Ectodermal cell (in vitro differentiated cells): ENCODE measurements around the gene TECPR2. TPM values are rescaled to one million over a fixed set of nuclear protein-coding genes. Genes with fewer than 3 reads are reported as not detected.

Experiments used
- H3K27ac ChIP-seq: 2 replicates; pipeline ENCODE4 v1.7.0; 2013; ENCODE audit warnings: mild to moderate bottlenecking, low read depth, low read length; ENCODE audit not compliant: insufficient read depth, poor library complexity, severe bottlenecking
- H3K27me3 ChIP-seq: 2 replicates; pipeline ENCODE4 v1.7.0; 2013; ENCODE audit warnings: mild to moderate bottlenecking, low read length; ENCODE audit not compliant: insufficient read depth, control insufficient read depth, poor library complexity, severe bottlenecking
- H3K36me3 ChIP-seq: one replicate; pipeline ENCODE4 v1.7.0; 2013; ENCODE audit warnings: low read length; ENCODE audit not compliant: control insufficient read depth, insufficient read depth
- H3K4me1 ChIP-seq: one replicate; pipeline ENCODE4 v1.7.0; 2013; ENCODE audit warnings: low read length; ENCODE audit not compliant: control insufficient read depth, insufficient read depth
- H3K4me3 ChIP-seq: 2 replicates; pipeline ENCODE4 v1.7.0; 2013; ENCODE audit warnings: low read depth, low read length, control low read depth; ENCODE audit not compliant: insufficient read depth
- H3K9me3 ChIP-seq: 2 replicates; pipeline ENCODE4 v1.7.0; 2013; ENCODE audit warnings: mild to moderate bottlenecking, low read length, moderate library complexity; ENCODE audit not compliant: control insufficient read depth
- WGBS, 2 experiments: methylation state at CpG; one replicate each; pipeline ENCODE4 v1.1.7; 2013; ENCODE audit warnings: missing lambda C conversion rate in 2 of 2; 5-methylcytosine and 5-hydroxymethylcytosine counted together
- polyA plus RNA-seq, 4 experiments: library from polyadenylated mRNA; stranded (reverse); fragments of 50-300 nt; gene quantifications; one replicate each; pipeline ENCODE4 v1.2.3, GENCODE V29; 2013

TECPR2 gene
- 14.3 TPM for polyA plus RNA-seq (2013, experiment 1 of 4)
- polyA plus RNA-seq (2013, experiment 2 of 4), result 16.1 TPM
- 12.4 TPM for polyA plus RNA-seq (2013, experiment 3 of 4)
- 10.6 TPM for polyA plus RNA-seq (2013, experiment 4 of 4)

GRCh38 chr14:102362545-102363181 is at the start of gene TECPR2, which contains the start of gene CINP:
Gene TECPR2, plus strand, starts transcription at chr14:102362941. Its CDS starts 13,781 bp downstream, at chr14:102376722.
Gene CINP, minus strand, starts transcription at chr14:102362890. Its CDS starts 39 bp downstream, at chr14:102362851.
- Histone ChIP-seq H3K9me3 (no peaks in the 10 kb centered on the region), H3K36me3 (no peaks in the 10 kb centered on the region), H3K27ac (no peak within 1 kb of the TSS), H3K4me1 (peaks cover 13% of the 10 kb centered on the region), H3K27me3 (no peaks in the 10 kb centered on the region), H3K4me3 (peak within 1 kb of the TSS; percentile 60)
- 0% methylated on average over 58 of the region's 58 CpGs for WGBS, 2 experiments

- peak overlapping the region; percentile 46 for H3K4me3 ChIP-seq
- H3K4me1 ChIP-seq, result no peaks in the 10 kb centered on the region
- no peaks in the 10 kb centered on the region for H3K36me3 ChIP-seq
- WGBS, 2 experiments, result 11 to 12% methylated on average over 52 of the region's 52 CpGs
- no peak overlapping the region for H3K27ac ChIP-seq
- H3K9me3 ChIP-seq, result no peaks in the 10 kb centered on the region
- peaks cover 13% of the 10 kb centered on the region for H3K27me3 ChIP-seq
Observed at GRCh38 chr14:102314242-102315011, 48.3 kb upstream of the TECPR2 start.

- no peak overlapping the region for H3K27ac ChIP-seq
- H3K27me3 ChIP-seq, result peaks cover 13% of the 10 kb centered on the region
- WGBS, 2 experiments, result 82 to 84% methylated on average over 6 of the region's 6 CpGs
- no peaks in the 10 kb centered on the region for H3K9me3 ChIP-seq
- H3K4me1 ChIP-seq, result no peaks in the 10 kb centered on the region
- no peaks in the 10 kb centered on the region for H3K36me3 ChIP-seq
- H3K4me3 ChIP-seq, result no peak overlapping the region
Observed at GRCh38 chr14:102315121-102315520, 47.6 kb upstream of the TECPR2 start.

GRCh38 chr14:102316338-102316742 is 46.4 kb upstream of the TECPR2 start:
- Histone ChIP-seq H3K27me3 (peaks cover 13% of the 10 kb centered on the region), H3K36me3 (no peaks in the 10 kb centered on the region), H3K4me3 (peak overlapping the region; percentile 69), H3K27ac (peak overlapping the region; percentile 87), H3K9me3 (no peaks in the 10 kb centered on the region), H3K4me1 (no peaks in the 10 kb centered on the region)
- WGBS, 2 experiments, result 24 to 25% methylated on average over 10 of the region's 10 CpGs

- no peaks in the 10 kb centered on the region for H3K36me3 ChIP-seq
- H3K4me3 ChIP-seq, result peak overlapping the region; percentile 69
- H3K4me1 ChIP-seq, result no peaks in the 10 kb centered on the region
- no peaks in the 10 kb centered on the region for H3K9me3 ChIP-seq
- peaks cover 13% of the 10 kb centered on the region for H3K27me3 ChIP-seq
- WGBS, 2 experiments, result 1% methylated on average over 54 of the region's 54 CpGs
- peak overlapping the region; percentile 87 for H3K27ac ChIP-seq
Observed at GRCh38 chr14:102316743-102317563, 45.8 kb upstream of the TECPR2 start.

GRCh38 chr14:102317564-102318248 is 45.0 kb upstream of the TECPR2 start:
- Histone ChIP-seq H3K9me3 (no peaks in the 10 kb centered on the region), H3K4me1 (no peaks in the 10 kb centered on the region), H3K27ac (peak overlapping the region; percentile 38), H3K36me3 (no peaks in the 10 kb centered on the region), H3K27me3 (peaks cover 13% of the 10 kb centered on the region), H3K4me3 (peak overlapping the region; percentile 69)
- 71 to 77% methylated on average over 12 of the region's 12 CpGs for WGBS, 2 experiments

- Histone ChIP-seq H3K9me3 (no peaks in the 10 kb centered on the region), H3K36me3 (no peaks in the 10 kb centered on the region), H3K4me3 (peak overlapping the region; percentile 85), H3K4me1 (no peaks in the 10 kb centered on the region), H3K27ac (no peak overlapping the region), H3K27me3 (peaks cover 13% of the 10 kb centered on the region)
- WGBS, 2 experiments, result 91 to 92% methylated on average over 13 to 15 of the region's 15 CpGs
Observed at GRCh38 chr14:102318781-102319276, 43.9 kb upstream of the TECPR2 start.

GRCh38 chr14:102319351-102320032 is 43.2 kb upstream of the TECPR2 start, which contains the start of gene ZNF839:
Gene ZNF839, plus strand, starts transcription at chr14:102319746. Its CDS starts 20 bp downstream, at chr14:102319766.
- H3K9me3 ChIP-seq, result no peaks in the 10 kb centered on the region
- peaks cover 10% of the 10 kb centered on the region for H3K27me3 ChIP-seq
- WGBS, 2 experiments, result 1% methylated on average over 71 of the region's 71 CpGs
- H3K27ac ChIP-seq, result no peak within 1 kb of the TSS
- peak within 1 kb of the TSS; percentile 85 for H3K4me3 ChIP-seq
- no peaks in the 10 kb centered on the region for H3K36me3 ChIP-seq
- H3K4me1 ChIP-seq, result no peaks in the 10 kb centered on the region
